DMS153 treated with DMSO at 0.1 percent for 48 hours (cell line): ENCODE measurements around the gene AP1B1.

Experiments
- DNase-seq: peaks from one replicate; lab custom pipeline; 2025; ENCODE audit not compliant: unreplicated experiment; lab: John Stamatoyannopoulos, UW

Gene AP1B1

GRCh38 chr22:29314537-29315285, 73.7 kb downstream of the AP1B1 start:
- no peak for DNase-seq

- DNase-seq: peak; percentile 18
Observed at GRCh38 chr22:29313576-29314466, 74.5 kb downstream of the AP1B1 start.

GRCh38 chr22:29313126-29313575, 75.2 kb downstream of the AP1B1 start:
- DNase-seq: no peak

GRCh38 chr22:29312218-29313125, 75.9 kb downstream of the AP1B1 start:
- no peak for DNase-seq

GRCh38 chr22:29311464-29312217, 76.7 kb downstream of the AP1B1 start:
- no peak for DNase-seq

GRCh38 chr22:29310863-29311339, 77.5 kb downstream of the AP1B1 start:
- peak; percentile 55 for DNase-seq

GRCh38 chr22:29310065-29310862, 78.1 kb downstream of the AP1B1 start:
- DNase-seq: no peak

- DNase-seq: no peak
Observed at GRCh38 chr22:29309332-29310064, 78.9 kb downstream of the AP1B1 start.

GRCh38 chr22:29308791-29309262, 79.5 kb downstream of the AP1B1 start:
- DNase-seq: no peak

- no peak for DNase-seq
Observed at GRCh38 chr22:29308148-29308790, 80.1 kb downstream of the AP1B1 start.

- DNase-seq: no peak
Observed at GRCh38 chr22:29307596-29308147, 80.7 kb downstream of the AP1B1 start.

- DNase-seq: peak; percentile 17
Observed at GRCh38 chr22:29306835-29307595, 81.4 kb downstream of the AP1B1 start.

- DNase-seq: peak; percentile 58
Observed at GRCh38 chr22:29306175-29306834, 82.1 kb downstream of the AP1B1 start, which contains the start of gene GAS2L1. Gene GAS2L1, plus strand, starts transcription at chr22:29306650. Its CDS starts 1,456 bp downstream, at chr22:29308106.

- no peak for DNase-seq
Observed at GRCh38 chr22:29305836-29306174, 82.6 kb downstream of the AP1B1 start.

GRCh38 chr22:29302681-29303465, 85.5 kb downstream of the AP1B1 start:
- DNase-seq: no peak

GRCh38 chr22:29302402-29302680, 86.0 kb downstream of the AP1B1 start:
- DNase-seq: no peak
